DND-41 (cell line): ENCODE results near the gene ARHGAP45.
A peak's percentile ranks its signal among the peaks of the same experiment; 100 is the strongest.

Source experiments
- ATAC-seq: fragments of 200-7000 bp; cut with Tn5 transposase; 3 replicates; pipeline ENCODE4 v1.9.1; 2021; ENCODE audit warnings: low read depth; ENCODE audit not compliant: insufficient read depth
- DNase-seq: peaks from one replicate; pipeline ENCODE4 v3.0.0-alpha.2; 2020
- H2AFZ ChIP-seq: 2 replicates; pipeline ENCODE4 v1.6.0; 2012; ENCODE audit warnings: low read depth, low read length
- H3K27ac ChIP-seq: 2 replicates; pipeline ENCODE4 v1.5.1; 2012; ENCODE audit warnings: low read length, inconsistent platforms
- H3K27me3 ChIP-seq: fragments of 200-600 bp; sonication (generic); 2 replicates; pipeline ENCODE4 v1.6.0; 2012; ENCODE audit warnings: low read length, mild to moderate bottlenecking, inconsistent platforms; ENCODE audit not compliant: insufficient read depth, poor library complexity
- H3K36me3 ChIP-seq: 2 replicates; pipeline ENCODE4 v1.5.1; 2012; ENCODE audit warnings: low read length, inconsistent platforms; ENCODE audit not compliant: insufficient read depth
- H3K4me1 ChIP-seq: 2 replicates; pipeline ENCODE4 v1.5.1; 2012; ENCODE audit warnings: mild to moderate bottlenecking, low read length; ENCODE audit not compliant: insufficient read depth
- H3K4me2 ChIP-seq: 2 replicates; pipeline ENCODE4 v1.6.0; 2012; ENCODE audit warnings: mild to moderate bottlenecking, moderate library complexity, low read length, inconsistent platforms; ENCODE audit not compliant: insufficient read depth
- H3K4me3 ChIP-seq, 2 experiments: fragments of 200-600 bp in 1 of 2; shearing (Covaris generic) in 1 of 2; 2 replicates each; pipeline ENCODE4 v1.5.1; 2012 to 2016; ENCODE audit warnings: inconsistent platforms in 2 of 2, low read length in 2 of 2, mild to moderate bottlenecking in 2 of 2, low read depth in 1 of 2, moderate library complexity in 1 of 2
- H3K79me2 ChIP-seq: 2 replicates; pipeline ENCODE4 v1.6.0; 2012; ENCODE audit warnings: low read length, inconsistent platforms; ENCODE audit not compliant: insufficient read depth
- H3K9ac ChIP-seq: 2 replicates; pipeline ENCODE4 v1.6.0; 2012; ENCODE audit warnings: low read depth, mild to moderate bottlenecking, inconsistent platforms, low read length, moderate library complexity
- H3K9me3 ChIP-seq: 2 replicates; pipeline ENCODE4 v1.5.1; 2012; ENCODE audit warnings: low read length, moderate library complexity, mild to moderate bottlenecking, inconsistent platforms; ENCODE audit not compliant: insufficient read depth, severe bottlenecking
- H4K20me1 ChIP-seq: 2 replicates; pipeline ENCODE4 v1.6.0; 2012; ENCODE audit warnings: low read length; ENCODE audit not compliant: insufficient read depth
- EZH2 ChIP-seq: IDR thresholded peaks from 3 replicates; pipeline ENCODE4 v1.6.1; 2012; ENCODE audit warnings: borderline replicate concordance, low read depth, mild to moderate bottlenecking, moderate library complexity, low read length, inconsistent platforms; ENCODE audit not compliant: severe bottlenecking
- TF ChIP-seq, protein P1 (sequence below): IDR thresholded peaks from 2 replicates; pipeline ENCODE4 v1.5.1; 2012; ENCODE audit warnings: borderline replicate concordance, low read length, moderate library complexity, mild to moderate bottlenecking; ENCODE audit not compliant: poor library complexity, severe bottlenecking; ENCODE audit errors: extremely low read depth

Gene ARHGAP45, protein sequence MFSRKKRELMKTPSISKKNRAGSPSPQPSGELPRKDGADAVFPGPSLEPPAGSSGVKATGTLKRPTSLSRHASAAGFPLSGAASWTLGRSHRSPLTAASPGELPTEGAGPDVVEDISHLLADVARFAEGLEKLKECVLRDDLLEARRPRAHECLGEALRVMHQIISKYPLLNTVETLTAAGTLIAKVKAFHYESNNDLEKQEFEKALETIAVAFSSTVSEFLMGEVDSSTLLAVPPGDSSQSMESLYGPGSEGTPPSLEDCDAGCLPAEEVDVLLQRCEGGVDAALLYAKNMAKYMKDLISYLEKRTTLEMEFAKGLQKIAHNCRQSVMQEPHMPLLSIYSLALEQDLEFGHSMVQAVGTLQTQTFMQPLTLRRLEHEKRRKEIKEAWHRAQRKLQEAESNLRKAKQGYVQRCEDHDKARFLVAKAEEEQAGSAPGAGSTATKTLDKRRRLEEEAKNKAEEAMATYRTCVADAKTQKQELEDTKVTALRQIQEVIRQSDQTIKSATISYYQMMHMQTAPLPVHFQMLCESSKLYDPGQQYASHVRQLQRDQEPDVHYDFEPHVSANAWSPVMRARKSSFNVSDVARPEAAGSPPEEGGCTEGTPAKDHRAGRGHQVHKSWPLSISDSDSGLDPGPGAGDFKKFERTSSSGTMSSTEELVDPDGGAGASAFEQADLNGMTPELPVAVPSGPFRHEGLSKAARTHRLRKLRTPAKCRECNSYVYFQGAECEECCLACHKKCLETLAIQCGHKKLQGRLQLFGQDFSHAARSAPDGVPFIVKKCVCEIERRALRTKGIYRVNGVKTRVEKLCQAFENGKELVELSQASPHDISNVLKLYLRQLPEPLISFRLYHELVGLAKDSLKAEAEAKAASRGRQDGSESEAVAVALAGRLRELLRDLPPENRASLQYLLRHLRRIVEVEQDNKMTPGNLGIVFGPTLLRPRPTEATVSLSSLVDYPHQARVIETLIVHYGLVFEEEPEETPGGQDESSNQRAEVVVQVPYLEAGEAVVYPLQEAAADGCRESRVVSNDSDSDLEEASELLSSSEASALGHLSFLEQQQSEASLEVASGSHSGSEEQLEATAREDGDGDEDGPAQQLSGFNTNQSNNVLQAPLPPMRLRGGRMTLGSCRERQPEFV

DNA sequence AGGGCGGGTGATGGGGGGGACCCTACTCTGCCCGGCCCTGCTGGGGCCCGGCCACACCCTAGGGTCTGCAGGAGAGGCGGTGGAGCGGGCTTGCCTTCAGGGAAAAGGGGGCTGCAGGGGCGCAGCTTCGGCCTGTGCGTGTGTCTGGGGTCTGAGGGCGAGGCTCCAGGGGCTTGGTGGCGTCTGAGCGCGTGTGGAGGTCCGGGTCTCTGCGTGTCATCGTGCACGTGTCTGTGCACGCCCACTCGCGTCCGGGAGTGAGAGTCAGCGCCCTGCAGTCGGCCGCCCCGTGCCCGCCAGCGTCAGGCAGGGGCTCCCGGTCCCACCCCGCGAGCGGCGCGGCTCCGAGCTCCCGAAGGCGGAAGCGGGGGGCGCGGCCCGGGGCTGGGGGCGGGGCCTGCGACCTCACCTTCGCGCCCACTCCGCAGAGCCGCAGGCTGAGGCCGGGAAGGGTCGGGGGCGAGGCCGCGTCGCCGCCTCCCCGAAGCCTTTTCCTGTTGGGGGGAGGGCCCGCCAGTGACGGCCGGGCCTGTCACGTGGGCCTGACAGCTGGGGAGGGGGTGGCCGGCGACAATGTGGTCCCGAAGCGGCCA lies at the start of gene ARHGAP45:
ARHGAP45 (plus strand) TSS at position 420 of the 593 bp plus-strand sequence. CDS start 239 bp downstream, outside the sequence.
- no peaks in the 10 kb centered on the region for H3K9me3 ChIP-seq
- TF ChIP-seq EZH2 = no peak
- TF ChIP-seq, protein P1, sequence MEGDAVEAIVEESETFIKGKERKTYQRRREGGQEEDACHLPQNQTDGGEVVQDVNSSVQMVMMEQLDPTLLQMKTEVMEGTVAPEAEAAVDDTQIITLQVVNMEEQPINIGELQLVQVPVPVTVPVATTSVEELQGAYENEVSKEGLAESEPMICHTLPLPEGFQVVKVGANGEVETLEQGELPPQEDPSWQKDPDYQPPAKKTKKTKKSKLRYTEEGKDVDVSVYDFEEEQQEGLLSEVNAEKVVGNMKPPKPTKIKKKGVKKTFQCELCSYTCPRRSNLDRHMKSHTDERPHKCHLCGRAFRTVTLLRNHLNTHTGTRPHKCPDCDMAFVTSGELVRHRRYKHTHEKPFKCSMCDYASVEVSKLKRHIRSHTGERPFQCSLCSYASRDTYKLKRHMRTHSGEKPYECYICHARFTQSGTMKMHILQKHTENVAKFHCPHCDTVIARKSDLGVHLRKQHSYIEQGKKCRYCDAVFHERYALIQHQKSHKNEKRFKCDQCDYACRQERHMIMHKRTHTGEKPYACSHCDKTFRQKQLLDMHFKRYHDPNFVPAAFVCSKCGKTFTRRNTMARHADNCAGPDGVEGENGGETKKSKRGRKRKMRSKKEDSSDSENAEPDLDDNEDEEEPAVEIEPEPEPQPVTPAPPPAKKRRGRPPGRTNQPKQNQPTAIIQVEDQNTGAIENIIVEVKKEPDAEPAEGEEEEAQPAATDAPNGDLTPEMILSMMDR = no peak
- peaks cover 18% of the 10 kb centered on the region for H4K20me1 ChIP-seq
- peaks cover 42% of the 10 kb centered on the region for H3K79me2 ChIP-seq
- peaks cover 47% of the 10 kb centered on the region for H3K4me1 ChIP-seq
- H3K36me3 ChIP-seq = peaks cover 28% of the 10 kb centered on the region
- peak within 1 kb of the TSS; percentile 96 for H3K9ac ChIP-seq
- peak within 1 kb of the TSS; percentile 78 for H2AFZ ChIP-seq
- peak within 1 kb of the TSS; percentile 92 for H3K4me2 ChIP-seq
- H3K27me3 ChIP-seq = no peaks in the 10 kb centered on the region
- DNase-seq (peak; percentile 91), ATAC-seq (peak; percentile 81)
- peak within 1 kb of the TSS; percentile 84 to 97 for H3K4me3 ChIP-seq
- peak within 1 kb of the TSS; percentile 88 for H3K27ac ChIP-seq

DNA sequence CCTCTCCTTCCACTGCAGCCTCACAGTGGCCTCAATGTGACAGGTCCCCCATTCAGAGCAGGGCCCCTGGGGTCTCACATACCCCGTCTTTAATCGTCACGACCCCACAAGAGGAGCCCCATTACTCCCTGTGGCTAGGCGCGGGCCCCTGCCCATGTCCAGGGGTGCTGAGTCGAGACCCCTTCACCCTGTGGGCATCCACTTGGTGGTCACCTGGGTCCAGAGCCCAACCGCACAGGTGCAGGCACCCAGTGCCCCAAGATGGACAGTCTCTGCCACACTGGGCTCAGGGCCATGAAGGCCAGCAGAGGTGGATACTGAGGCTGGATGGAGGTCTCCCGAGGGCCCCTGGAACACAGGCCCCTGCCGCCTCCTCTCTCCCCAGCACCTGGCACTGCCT lies 49.1 kb upstream of the ARHGAP45 start:
- H3K4me2 ChIP-seq = peak overlapping the region; percentile 91
- H4K20me1 ChIP-seq = peaks cover 74% of the 10 kb centered on the region
- peaks cover 47% of the 10 kb centered on the region for H3K4me1 ChIP-seq
- no peaks in the 10 kb centered on the region for H3K27me3 ChIP-seq
- TF ChIP-seq, protein P1 = no peak
- no peak for TF ChIP-seq EZH2
- H3K27ac ChIP-seq = no peak overlapping the region
- peak overlapping the region; percentile 92 for H3K9ac ChIP-seq
- H3K36me3 ChIP-seq = peaks cover 72% of the 10 kb centered on the region
- peak overlapping the region in 1 of 2 experiments; percentile 27; a peak in 2 of 4 replicates for H3K4me3 ChIP-seq
- ATAC-seq (no peak), DNase-seq (no peak)
- peaks cover 80% of the 10 kb centered on the region for H3K79me2 ChIP-seq
- H2AFZ ChIP-seq = no peak overlapping the region
- H3K9me3 ChIP-seq = no peaks in the 10 kb centered on the region

DNA sequence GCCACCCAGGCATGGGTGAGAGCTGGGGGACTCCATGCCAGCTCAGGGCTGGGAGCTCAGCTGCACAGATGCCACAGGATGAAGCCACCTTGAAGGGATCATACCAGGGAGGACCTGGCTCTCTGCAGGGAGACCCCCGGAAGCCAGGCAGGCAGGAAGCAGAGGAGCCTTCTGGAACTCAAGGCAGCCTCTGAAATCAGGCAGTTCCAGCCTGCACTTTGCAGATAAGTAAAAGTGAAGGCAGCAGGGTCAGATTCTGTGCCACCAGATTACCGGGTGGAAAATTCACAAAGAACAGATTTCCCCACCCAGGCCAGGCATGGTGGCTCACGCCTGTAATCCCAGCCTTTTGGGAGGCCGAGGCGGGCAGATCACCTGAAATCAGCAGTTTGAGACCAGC lies 48.6 kb upstream of the ARHGAP45 start:
- Histone ChIP-seq H3K27me3 (no peaks in the 10 kb centered on the region), H3K9me3 (no peaks in the 10 kb centered on the region), H3K4me1 (peaks cover 47% of the 10 kb centered on the region), H3K9ac (peak overlapping the region; percentile 92), H3K4me2 (peak overlapping the region; percentile 91), H4K20me1 (peaks cover 69% of the 10 kb centered on the region), H3K27ac (peak overlapping the region; percentile 13; the same call in 1 of the 2 replicates), H3K36me3 (peaks cover 67% of the 10 kb centered on the region), H3K79me2 (peaks cover 75% of the 10 kb centered on the region), H3K4me3 (peak overlapping the region in 1 of 2 experiments; percentile 89; a peak in 1 of 4 replicates), H2AFZ (no peak overlapping the region)
- ATAC-seq = no peak
- DNase-seq = no peak
- no peak for TF ChIP-seq EZH2
- TF ChIP-seq, protein P1 = no peak
